Measurements from ENCODE around the gene CLTA. TPM values are rescaled to one million over a fixed set of nuclear protein-coding genes. Genes with fewer than 3 reads are reported as not detected.
"Not testable (repeated sequence)": the region's sequence is repeated elsewhere in the genome, so short reads cannot be mapped to it uniquely, and the experiment has no call there.

CLTA gene
- total and polyA plus RNA-seq, 2 donors, result 131 to 199 TPM

DNA sequence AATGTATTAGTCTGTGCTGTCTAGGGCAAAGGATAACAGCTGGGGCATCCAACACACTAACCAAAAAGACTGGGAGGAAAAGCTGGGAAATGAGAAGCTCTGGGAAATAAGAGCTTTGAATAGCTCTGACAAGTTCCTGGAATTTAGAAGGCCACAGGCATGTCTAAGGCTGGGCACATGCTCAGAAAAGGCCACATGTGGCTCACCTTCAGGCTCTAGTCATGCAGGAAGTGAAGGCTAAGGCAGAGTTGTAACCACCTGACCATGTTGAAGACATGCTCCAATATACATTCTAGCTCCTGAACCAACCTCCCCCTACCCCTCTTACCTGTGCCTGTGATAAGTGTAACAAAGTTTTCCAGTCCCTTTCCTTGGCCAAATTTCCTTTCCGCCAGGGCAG lies 31.7 kb downstream of the CLTA start:
- no peak overlapping the region for H3K27ac ChIP-seq (ENCODE audit: low read depth in 1 of 2, low read length in 1 of 2)
- H3K9me3 ChIP-seq (ENCODE audit: control insufficient read depth in 2 of 2, insufficient read depth in 1 of 2, low read length in 1 of 2), result peaks cover 10 to 12% of the 10 kb centered on the region in 2 donors
- no peaks in the 10 kb centered on the region for H3K27me3 ChIP-seq (ENCODE audit: control insufficient read depth in 2 of 2, insufficient read depth in 1 of 2, low read length in 1 of 2)
- H3K4me3 ChIP-seq (ENCODE audit: low read length in 2 of 2), result no peak overlapping the region
- WGBS, result 100% methylated on average over 1 of the region's 1 CpG
- no peak for DNase-seq (ENCODE audit: low read depth in 6 of 9, low spot score in 9 of 9)
- H3K36me3 ChIP-seq (ENCODE audit: control insufficient read depth in 2 of 2, insufficient read depth in 2 of 2, low read length in 1 of 2), result peaks cover 50 to 60% of the 10 kb centered on the region in 2 donors
- peaks cover 0 to 3% of the 10 kb centered on the region in 2 donors for H3K4me1 ChIP-seq (ENCODE audit: control insufficient read depth in 2 of 2, insufficient read depth in 2 of 2, low read length in 2 of 2)

DNA sequence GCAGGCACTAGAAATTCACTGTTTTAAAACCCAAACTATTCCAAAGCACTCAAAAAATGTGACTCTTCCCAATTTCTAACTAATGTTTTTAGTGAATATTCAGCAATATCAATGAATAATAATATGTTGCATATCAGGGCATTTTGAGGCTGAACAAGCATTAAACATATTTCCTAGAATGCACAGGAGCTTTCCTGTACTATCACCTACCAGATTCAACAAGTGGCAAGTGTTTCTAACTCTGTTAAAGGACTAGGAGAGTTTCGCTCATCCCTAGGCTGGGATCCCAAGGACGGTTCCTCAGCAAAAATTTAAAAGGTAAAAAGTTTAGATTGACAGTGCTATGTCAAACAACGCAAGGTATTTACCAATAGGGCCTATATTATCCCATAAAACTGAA lies 46.5 kb downstream of the CLTA start:
- H3K36me3 ChIP-seq (ENCODE audit: control insufficient read depth in 2 of 2, insufficient read depth in 2 of 2, low read length in 1 of 2), result peaks cover 3 to 7% of the 10 kb centered on the region in 2 donors
- 99% methylated on average over 3 of the region's 3 CpGs for WGBS
- H3K9me3 ChIP-seq (ENCODE audit: control insufficient read depth in 2 of 2, insufficient read depth in 1 of 2, low read length in 1 of 2), result no peaks in the 10 kb centered on the region
- no peak overlapping the region for H3K4me3 ChIP-seq (ENCODE audit: low read length in 2 of 2)
- no peaks in the 10 kb centered on the region for H3K4me1 ChIP-seq (ENCODE audit: control insufficient read depth in 2 of 2, insufficient read depth in 2 of 2, low read length in 2 of 2)
- H3K27me3 ChIP-seq (ENCODE audit: control insufficient read depth in 2 of 2, insufficient read depth in 1 of 2, low read length in 1 of 2), result no peaks in the 10 kb centered on the region
- DNase-seq (ENCODE audit: low read depth in 6 of 9, low spot score in 9 of 9), result no peak
- no peak overlapping the region for H3K27ac ChIP-seq (ENCODE audit: low read depth in 1 of 2, low read length in 1 of 2)

DNA sequence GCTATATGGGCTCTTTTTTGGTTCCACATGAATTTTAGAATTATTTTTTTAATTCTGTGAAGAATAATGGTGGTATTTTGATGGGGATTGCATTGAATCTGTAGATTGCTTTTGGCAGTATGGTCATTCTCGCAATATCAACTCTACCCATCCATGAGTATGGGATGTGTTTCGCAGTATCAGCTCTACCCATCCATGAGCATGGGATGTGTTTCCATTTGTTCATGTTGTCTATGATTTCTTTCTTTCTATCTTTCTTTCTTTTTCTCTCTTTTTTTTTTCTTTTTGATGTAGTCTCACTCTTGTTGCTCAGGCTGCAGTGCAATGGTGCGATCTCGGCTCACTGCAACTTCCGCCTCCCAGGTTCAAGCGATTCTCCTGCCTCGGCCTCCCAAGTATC lies 48.5 kb downstream of the CLTA start:
- H3K27me3 ChIP-seq (ENCODE audit: control insufficient read depth in 2 of 2, insufficient read depth in 1 of 2, low read length in 1 of 2); DNase-seq (ENCODE audit: low read depth in 6 of 9, low spot score in 9 of 9); H3K36me3 ChIP-seq (ENCODE audit: control insufficient read depth in 2 of 2, insufficient read depth in 2 of 2, low read length in 1 of 2); H3K9me3 ChIP-seq (ENCODE audit: control insufficient read depth in 2 of 2, insufficient read depth in 1 of 2, low read length in 1 of 2); H3K4me1 ChIP-seq (ENCODE audit: control insufficient read depth in 2 of 2, insufficient read depth in 2 of 2, low read length in 2 of 2); H3K4me3 ChIP-seq (ENCODE audit: low read length in 2 of 2); H3K27ac ChIP-seq (ENCODE audit: low read depth in 1 of 2, low read length in 1 of 2): not testable (repeated sequence)
- WGBS, result 99% methylated on average over 7 of the region's 7 CpGs

DNA sequence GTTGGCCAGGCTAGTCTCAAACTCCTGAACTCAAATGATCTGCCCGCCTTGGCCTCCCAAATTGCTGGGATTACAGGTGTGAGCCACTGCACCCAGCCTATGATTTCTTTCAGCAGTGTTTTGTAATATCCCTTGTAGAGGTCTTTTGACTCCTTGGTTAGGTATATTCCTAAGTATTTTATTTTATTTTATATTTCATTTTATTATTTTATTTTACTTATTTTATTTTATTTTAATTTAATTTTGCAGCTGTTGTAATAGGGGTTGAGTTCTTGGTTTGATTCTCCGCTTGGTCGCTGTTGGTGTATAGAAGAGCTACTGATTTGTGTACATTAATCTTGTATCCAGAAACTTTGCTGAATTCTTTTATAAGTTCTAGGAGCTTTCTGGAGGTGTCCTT lies 49.0 kb downstream of the CLTA start:
- over 99% methylated on average over 3 of the region's 3 CpGs for WGBS

DNA sequence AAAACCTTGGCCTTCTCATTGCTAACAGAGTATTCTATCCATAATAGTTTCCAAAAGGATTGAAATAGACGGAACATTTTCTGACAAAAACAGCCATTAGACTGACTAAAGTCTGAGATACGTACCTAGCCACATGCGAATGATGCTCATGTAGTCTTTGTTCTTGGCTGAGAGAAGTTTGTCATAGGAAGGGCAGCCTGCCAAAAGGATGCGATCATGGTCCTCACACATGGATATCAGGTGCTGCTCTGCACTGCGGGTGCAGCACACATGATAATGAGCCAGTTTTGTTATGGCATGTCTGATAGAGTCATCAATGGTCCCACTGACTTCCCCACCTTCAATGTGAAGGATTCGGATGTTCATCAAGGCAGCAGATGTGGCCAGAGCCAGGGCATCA lies 55.2 kb downstream of the CLTA start:
- Histone ChIP-seq H3K9me3 (ENCODE audit: control insufficient read depth in 2 of 2, insufficient read depth in 1 of 2, low read length in 1 of 2) (no peaks in the 10 kb centered on the region), H3K4me1 (ENCODE audit: control insufficient read depth in 2 of 2, insufficient read depth in 2 of 2, low read length in 2 of 2) (no peaks in the 10 kb centered on the region), H3K27me3 (ENCODE audit: control insufficient read depth in 2 of 2, insufficient read depth in 1 of 2, low read length in 1 of 2) (no peaks in the 10 kb centered on the region), H3K4me3 (ENCODE audit: low read length in 2 of 2) (no peak overlapping the region), H3K27ac (ENCODE audit: low read depth in 1 of 2, low read length in 1 of 2) (no peak overlapping the region), H3K36me3 (ENCODE audit: control insufficient read depth in 2 of 2, insufficient read depth in 2 of 2, low read length in 1 of 2) (peaks cover 6 to 8% of the 10 kb centered on the region in 2 donors)
- DNase-seq (ENCODE audit: low read depth in 6 of 9, low spot score in 9 of 9), result no peak
- 96% methylated on average over 6 of the region's 6 CpGs for WGBS

More for the DNA sequence above, 49.0 kb downstream of the CLTA start:
- H3K9me3 ChIP-seq (ENCODE audit: control insufficient read depth in 2 of 2, insufficient read depth in 1 of 2, low read length in 1 of 2); H3K27ac ChIP-seq (ENCODE audit: low read depth in 1 of 2, low read length in 1 of 2); H3K27me3 ChIP-seq (ENCODE audit: control insufficient read depth in 2 of 2, insufficient read depth in 1 of 2, low read length in 1 of 2); H3K4me1 ChIP-seq (ENCODE audit: control insufficient read depth in 2 of 2, insufficient read depth in 2 of 2, low read length in 2 of 2); H3K36me3 ChIP-seq (ENCODE audit: control insufficient read depth in 2 of 2, insufficient read depth in 2 of 2, low read length in 1 of 2); H3K4me3 ChIP-seq (ENCODE audit: low read length in 2 of 2); DNase-seq (ENCODE audit: low read depth in 6 of 9, low spot score in 9 of 9): not testable (repeated sequence)

DNA sequence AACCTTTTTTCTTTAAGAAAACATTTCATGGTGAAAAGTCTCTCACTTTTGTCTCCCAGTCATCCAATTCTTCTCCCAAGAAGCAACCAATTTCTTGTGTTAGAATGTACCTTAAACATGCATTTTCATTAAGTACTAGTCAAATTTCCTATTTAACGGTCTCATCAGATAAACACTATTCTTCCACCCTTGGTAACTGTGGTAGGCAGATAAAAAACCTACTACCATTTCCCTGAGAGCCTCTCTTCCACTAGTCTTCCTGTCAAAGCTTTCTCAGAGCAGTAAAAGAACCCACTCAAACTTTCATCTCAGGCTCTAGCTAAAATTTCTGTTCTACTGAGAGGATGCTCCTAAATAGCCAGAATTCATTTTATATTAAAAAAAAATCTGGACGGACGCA lies 56.6 kb downstream of the CLTA start:
- H3K27ac ChIP-seq (ENCODE audit: low read depth in 1 of 2, low read length in 1 of 2), result no peak overlapping the region
- WGBS, result 97% methylated on average over 3 of the region's 3 CpGs
- no peaks in the 10 kb centered on the region for H3K9me3 ChIP-seq (ENCODE audit: control insufficient read depth in 2 of 2, insufficient read depth in 1 of 2, low read length in 1 of 2)
- DNase-seq (ENCODE audit: low read depth in 6 of 9, low spot score in 9 of 9), result no peak
- H3K36me3 ChIP-seq (ENCODE audit: control insufficient read depth in 2 of 2, insufficient read depth in 2 of 2, low read length in 1 of 2), result peaks cover 5 to 6% of the 10 kb centered on the region in 2 donors
- H3K4me3 ChIP-seq (ENCODE audit: low read length in 2 of 2), result no peak overlapping the region
- no peaks in the 10 kb centered on the region for H3K4me1 ChIP-seq (ENCODE audit: control insufficient read depth in 2 of 2, insufficient read depth in 2 of 2, low read length in 2 of 2)
- no peaks in the 10 kb centered on the region for H3K27me3 ChIP-seq (ENCODE audit: control insufficient read depth in 2 of 2, insufficient read depth in 1 of 2, low read length in 1 of 2)

DNA sequence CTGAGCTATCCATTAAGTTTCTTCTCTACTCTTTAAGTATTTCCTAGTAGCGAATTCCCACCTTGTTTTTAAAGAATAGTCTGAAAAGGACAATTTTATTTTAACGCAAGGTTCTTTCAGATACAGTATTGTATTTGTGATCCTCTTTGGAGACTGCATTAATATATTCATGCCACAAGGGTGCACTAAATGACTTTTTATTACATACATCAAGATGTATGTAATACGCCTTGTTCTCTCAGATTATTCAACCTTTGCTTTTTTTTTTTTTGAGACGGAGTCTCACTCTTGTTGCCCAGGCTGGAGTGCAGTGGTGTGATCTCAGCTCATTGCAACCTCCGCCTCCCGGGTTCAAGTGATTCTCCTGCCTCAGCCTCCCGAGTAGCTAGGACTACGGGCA lies 57.3 kb downstream of the CLTA start:
- DNase-seq (ENCODE audit: low read depth in 6 of 9, low spot score in 9 of 9), result peak in 6 of 9 donors; percentile 9 to 57 (median 16)
- not testable (repeated sequence) for H3K9me3 ChIP-seq (ENCODE audit: control insufficient read depth in 2 of 2, insufficient read depth in 1 of 2, low read length in 1 of 2); H3K4me3 ChIP-seq (ENCODE audit: low read length in 2 of 2); H3K4me1 ChIP-seq (ENCODE audit: control insufficient read depth in 2 of 2, insufficient read depth in 2 of 2, low read length in 2 of 2); H3K27ac ChIP-seq (ENCODE audit: low read depth in 1 of 2, low read length in 1 of 2); H3K27me3 ChIP-seq (ENCODE audit: control insufficient read depth in 2 of 2, insufficient read depth in 1 of 2, low read length in 1 of 2); H3K36me3 ChIP-seq (ENCODE audit: control insufficient read depth in 2 of 2, insufficient read depth in 2 of 2, low read length in 1 of 2)
- WGBS, result 75% methylated on average over 8 of the region's 8 CpGs

DNA sequence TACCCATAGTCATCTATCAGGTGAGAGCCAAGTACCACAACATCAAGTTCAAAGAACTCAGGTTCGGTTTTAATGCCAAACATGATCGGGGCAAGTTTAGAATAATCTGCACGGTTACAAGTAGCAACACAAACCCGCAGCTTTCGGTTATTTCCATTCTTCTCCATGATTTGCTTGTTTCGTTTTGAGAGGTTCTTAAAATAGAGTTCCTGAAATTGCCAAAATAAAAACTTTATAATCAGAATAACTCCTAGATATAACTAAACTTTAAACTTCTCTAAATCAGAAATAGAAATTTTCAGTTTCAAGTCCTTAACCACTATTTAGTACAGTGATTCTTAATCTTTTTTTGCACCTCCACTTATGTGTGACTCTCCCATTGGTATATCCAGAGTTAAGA lies 58.5 kb downstream of the CLTA start:
- 93% methylated on average over 6 of the region's 6 CpGs for WGBS
- no peak overlapping the region for H3K27ac ChIP-seq (ENCODE audit: low read depth in 1 of 2, low read length in 1 of 2)
- no peaks in the 10 kb centered on the region for H3K4me1 ChIP-seq (ENCODE audit: control insufficient read depth in 2 of 2, insufficient read depth in 2 of 2, low read length in 2 of 2)

DNA sequence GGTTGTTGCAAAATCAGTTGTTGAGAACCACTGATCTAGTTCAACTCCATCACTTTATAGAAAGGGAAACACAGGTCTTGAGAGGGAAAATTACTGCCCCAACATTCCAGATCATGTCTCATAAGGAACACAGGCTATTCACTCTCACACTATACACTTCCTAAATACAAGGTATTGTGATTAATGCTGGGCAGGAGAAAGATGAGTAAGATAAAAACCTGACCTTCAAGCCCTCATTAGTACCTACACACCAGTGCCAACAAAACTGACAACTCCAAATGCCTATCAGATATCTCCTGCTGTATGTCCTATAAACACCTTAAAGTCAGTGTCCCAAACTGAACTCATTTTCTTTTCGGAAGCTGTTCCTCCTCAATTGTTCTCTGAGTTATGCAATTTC lies 59.4 kb downstream of the CLTA start:
- no peak for DNase-seq (ENCODE audit: low read depth in 6 of 9, low spot score in 9 of 9)
- peaks cover 5 to 6% of the 10 kb centered on the region in 2 donors for H3K36me3 ChIP-seq (ENCODE audit: control insufficient read depth in 2 of 2, insufficient read depth in 2 of 2, low read length in 1 of 2)
- no peaks in the 10 kb centered on the region for H3K4me1 ChIP-seq (ENCODE audit: control insufficient read depth in 2 of 2, insufficient read depth in 2 of 2, low read length in 2 of 2)
- H3K27ac ChIP-seq (ENCODE audit: low read depth in 1 of 2, low read length in 1 of 2), result no peak overlapping the region
- no peak overlapping the region for H3K4me3 ChIP-seq (ENCODE audit: low read length in 2 of 2)
- 93% methylated on average over 1 of the region's 1 CpG for WGBS
- no peaks in the 10 kb centered on the region for H3K9me3 ChIP-seq (ENCODE audit: control insufficient read depth in 2 of 2, insufficient read depth in 1 of 2, low read length in 1 of 2)
- H3K27me3 ChIP-seq (ENCODE audit: control insufficient read depth in 2 of 2, insufficient read depth in 1 of 2, low read length in 1 of 2), result no peaks in the 10 kb centered on the region

More for the DNA sequence above, 58.5 kb downstream of the CLTA start:
- no peak for DNase-seq (ENCODE audit: low read depth in 6 of 9, low spot score in 9 of 9)
- peaks cover 5 to 6% of the 10 kb centered on the region in 2 donors for H3K36me3 ChIP-seq (ENCODE audit: control insufficient read depth in 2 of 2, insufficient read depth in 2 of 2, low read length in 1 of 2)
- H3K4me3 ChIP-seq (ENCODE audit: low read length in 2 of 2), result no peak overlapping the region
- H3K9me3 ChIP-seq (ENCODE audit: control insufficient read depth in 2 of 2, insufficient read depth in 1 of 2, low read length in 1 of 2), result no peaks in the 10 kb centered on the region
- no peaks in the 10 kb centered on the region for H3K27me3 ChIP-seq (ENCODE audit: control insufficient read depth in 2 of 2, insufficient read depth in 1 of 2, low read length in 1 of 2)

DNA sequence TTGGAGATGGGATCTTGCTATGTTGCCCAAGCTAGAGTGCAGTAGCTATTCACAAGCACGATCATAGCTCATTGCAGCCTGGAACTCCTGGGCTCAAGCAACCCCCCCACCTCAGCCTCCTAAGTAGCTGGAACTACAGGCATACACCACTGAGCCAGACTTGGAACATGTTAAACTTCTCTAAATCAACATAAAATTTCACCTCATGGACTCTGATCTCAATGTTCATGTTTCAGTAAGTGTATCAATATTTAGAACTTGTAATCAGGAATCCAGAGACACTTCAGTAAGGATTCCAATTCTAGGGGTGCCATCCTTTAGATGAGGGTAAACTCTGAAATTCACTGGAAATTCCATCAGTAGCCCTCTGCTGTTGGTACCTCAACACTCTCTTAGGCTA lies 60.7 kb downstream of the CLTA start:
- Histone ChIP-seq H3K27ac (ENCODE audit: low read depth in 1 of 2, low read length in 1 of 2) (no peak overlapping the region), H3K36me3 (ENCODE audit: control insufficient read depth in 2 of 2, insufficient read depth in 2 of 2, low read length in 1 of 2) (no peaks in the 10 kb centered on the region), H3K4me3 (ENCODE audit: low read length in 2 of 2) (no peak overlapping the region), H3K4me1 (ENCODE audit: control insufficient read depth in 2 of 2, insufficient read depth in 2 of 2, low read length in 2 of 2) (no peaks in the 10 kb centered on the region), H3K9me3 (ENCODE audit: control insufficient read depth in 2 of 2, insufficient read depth in 1 of 2, low read length in 1 of 2) (no peaks in the 10 kb centered on the region), H3K27me3 (ENCODE audit: control insufficient read depth in 2 of 2, insufficient read depth in 1 of 2, low read length in 1 of 2) (no peaks in the 10 kb centered on the region)
- 65% methylated on average over 1 of the region's 1 CpG for WGBS
- DNase-seq (ENCODE audit: low read depth in 6 of 9, low spot score in 9 of 9), result no peak

Measured in thymus (tissue), 11 donors.